Endodermal cell (in vitro differentiated cells): Measurements from ENCODE around the gene UBE2G1. TPM values are rescaled to one million over a fixed set of nuclear protein-coding genes. Genes with fewer than 3 reads are reported as not detected.

Experiments used
- DNase-seq: peaks from one replicate; pipeline ENCODE4 v3.0.0-alpha.2; 2017
- H3K27ac ChIP-seq: 2 replicates; pipeline ENCODE4 v1.5.1; 2013; ENCODE audit warnings: mild to moderate bottlenecking, low read depth, low read length, moderate library complexity
- H3K27me3 ChIP-seq: 2 replicates; pipeline ENCODE4 v1.6.1; 2013; ENCODE audit warnings: mild to moderate bottlenecking, low read length, moderate library complexity; ENCODE audit not compliant: insufficient read depth, control insufficient read depth, poor library complexity, severe bottlenecking
- H3K36me3 ChIP-seq: 2 replicates; pipeline ENCODE4 v1.7.0; 2013; ENCODE audit warnings: mild to moderate bottlenecking, low read length, moderate library complexity; ENCODE audit not compliant: control insufficient read depth, insufficient read depth
- H3K4me1 ChIP-seq: one replicate; pipeline ENCODE4 v1.7.0; 2013; ENCODE audit warnings: low read length; ENCODE audit not compliant: control insufficient read depth, insufficient read depth
- H3K4me3 ChIP-seq: 2 replicates; pipeline ENCODE4 v1.5.1; 2013; ENCODE audit warnings: mild to moderate bottlenecking, low read length, moderate library complexity
- H3K9ac ChIP-seq: 2 replicates; pipeline ENCODE4 v1.6.1; 2013; ENCODE audit warnings: mild to moderate bottlenecking, low read length, moderate library complexity; ENCODE audit not compliant: poor library complexity, severe bottlenecking; ENCODE audit errors: extremely low read depth
- H3K9me3 ChIP-seq: 2 replicates; pipeline ENCODE4 v1.6.1; 2013; ENCODE audit warnings: mild to moderate bottlenecking, low read length, moderate library complexity; ENCODE audit not compliant: control insufficient read depth
- H3K27ac Mint-ChIP-seq: 2 replicates; pipeline ENCODE4 v1.8.0; 2020; ENCODE audit warnings: mixed read lengths
- H3K27me3 Mint-ChIP-seq: 2 replicates; pipeline ENCODE4 v1.8.0; 2021; ENCODE audit warnings: mild to moderate bottlenecking, mixed read lengths; ENCODE audit not compliant: insufficient read depth
- H3K36me3 Mint-ChIP-seq: 2 replicates; pipeline ENCODE4 v1.8.0; 2020; ENCODE audit warnings: low read depth, mixed read lengths
- H3K4me1 Mint-ChIP-seq: 2 replicates; pipeline ENCODE4 v1.8.0; 2020; ENCODE audit warnings: mixed read lengths
- H3K4me3 Mint-ChIP-seq: 2 replicates; pipeline ENCODE4 v1.8.0; 2020; ENCODE audit warnings: mild to moderate bottlenecking, moderate library complexity, mixed read lengths
- H3K9me3 Mint-ChIP-seq: 2 replicates; pipeline ENCODE4 v1.8.0; 2020; ENCODE audit warnings: mild to moderate bottlenecking, mixed read lengths
- CTCF ChIP-seq: fragments of 200-600 bp; sonication (generic); conservative IDR thresholded peaks from 2 replicates; pipeline ENCODE4 v1.5.0; 2021; ENCODE audit warnings: antibody characterized with exemption, mild to moderate bottlenecking
- WGBS, 2 experiments: methylation state at CpG; one replicate each; pipeline versions ENCODE4 v1.1.5 to v1.1.7; 2013; ENCODE audit warnings: missing lambda C conversion rate in 2 of 2, mixed read lengths in 1 of 2; ENCODE audit not compliant: insufficient coverage in 1 of 2, insufficient read length in 1 of 2; 5-methylcytosine and 5-hydroxymethylcytosine counted together
- total RNA-seq, 2 donors: library from RNA; stranded (reverse); fragmentation: NEBNext Ultra II Directional in 1 of 2; extraction: Animal tissue kit (Norgen Biotek cat#: 25700) in 1 of 2; gene quantifications; 2 replicates in 1 of 2; 3 replicates in 1 of 2; pipeline ENCODE4 v1.2.1, GENCODE V29; 2021

Gene UBE2G1
- total RNA-seq, 2 donors from 2014 or later = 85.5 to 104 TPM

- Histone ChIP-seq H3K27me3 (no peaks in the 10 kb centered on the region), H3K9me3 (no peaks in the 10 kb centered on the region), H3K27ac (no peak overlapping the region), H3K4me1 (peaks cover 5% of the 10 kb centered on the region), H3K4me3 (no peak overlapping the region), H3K36me3 (peaks cover 17% of the 10 kb centered on the region), H3K9ac (no peak overlapping the region)
- no peak for DNase-seq
- H3K27ac Mint-ChIP-seq = no peak overlapping the region
- TF ChIP-seq CTCF = no peak
- peaks cover 11% of the 10 kb centered on the region for H3K4me1 Mint-ChIP-seq
- H3K4me3 Mint-ChIP-seq = no peak overlapping the region
- no peaks in the 10 kb centered on the region for H3K27me3 Mint-ChIP-seq
- WGBS, 2 experiments = 86 to 90% methylated on average over 4 of the region's 4 CpGs
- peaks cover 5% of the 10 kb centered on the region for H3K36me3 Mint-ChIP-seq
- no peaks in the 10 kb centered on the region for H3K9me3 Mint-ChIP-seq
These were observed 24.9 kb downstream of the UBE2G1 start for GRCh38 chr17:4341616-4341977.

- TF ChIP-seq CTCF = no peak
- no peaks in the 10 kb centered on the region for H3K9me3 Mint-ChIP-seq
- H3K27ac Mint-ChIP-seq = no peak overlapping the region
- Histone ChIP-seq H3K9me3 (no peaks in the 10 kb centered on the region), H3K27me3 (no peaks in the 10 kb centered on the region), H3K36me3 (peaks cover 17% of the 10 kb centered on the region), H3K27ac (no peak overlapping the region), H3K9ac (no peak overlapping the region), H3K4me1 (peaks cover 5% of the 10 kb centered on the region), H3K4me3 (no peak overlapping the region)
- H3K36me3 Mint-ChIP-seq = peaks cover 5% of the 10 kb centered on the region
- 89 to 91% methylated on average over 4 to 5 of the region's 5 CpGs for WGBS, 2 experiments
- H3K4me3 Mint-ChIP-seq = no peak overlapping the region
- DNase-seq = no peak
- H3K4me1 Mint-ChIP-seq = peaks cover 9% of the 10 kb centered on the region
- no peaks in the 10 kb centered on the region for H3K27me3 Mint-ChIP-seq
These were observed 25.4 kb downstream of the UBE2G1 start for GRCh38 chr17:4340914-4341615.

GRCh38 chr17:4334776-4335584 lies 31.5 kb downstream of the UBE2G1 start:
- DNase-seq = no peak
- H3K27ac ChIP-seq = no peak overlapping the region
- Mint-ChIP-seq H3K27me3 (no peaks in the 10 kb centered on the region), H3K36me3 (peaks cover 7% of the 10 kb centered on the region), H3K9me3 (no peaks in the 10 kb centered on the region), H3K4me3 (no peak overlapping the region), H3K27ac (no peak overlapping the region), H3K4me1 (peaks cover 16% of the 10 kb centered on the region)
- peaks cover 8% of the 10 kb centered on the region for H3K4me1 ChIP-seq
- peaks cover 11% of the 10 kb centered on the region for H3K36me3 ChIP-seq
- no peaks in the 10 kb centered on the region for H3K9me3 ChIP-seq
- no peak overlapping the region for H3K4me3 ChIP-seq
- 91 to 100% methylated on average over 2 to 5 of the region's 5 CpGs for WGBS, 2 experiments
- H3K27me3 ChIP-seq = no peaks in the 10 kb centered on the region
- no peak overlapping the region for H3K9ac ChIP-seq
- TF ChIP-seq CTCF = no peak
